WTC11 (cell line): ENCODE measurements around the gene PTPRU. TPM values are rescaled to one million over a fixed set of nuclear protein-coding genes. Genes with fewer than 3 reads are reported as not detected.

Source experiments
- ATAC-seq: fragments of 200-7000 bp; cut with Tn5 transposase; 2 replicates; pipeline ENCODE4 v1.10.0; 2021; ENCODE audit warnings: mild to moderate bottlenecking, moderate library complexity
- CTCF ChIA-PET: fragments of 300-600 bp; sonication (Branson Sonifier 250); formaldehyde crosslinking; loops from one replicate; lab custom pipeline; 2021; ENCODE audit warnings: antibody characterized with exemption; lab: Charles Lee
- POLR2A ChIA-PET: fragments of 350-600 bp; sonication (Branson Sonifier 250); formaldehyde crosslinking; loops from one replicate; lab custom pipeline; 2021; ENCODE audit warnings: antibody characterized with exemption; lab: Charles Lee
- DNase-seq: peaks from one replicate; pipeline ENCODE4 v3.0.0; 2021; ENCODE audit warnings: low spot score
- H3K27ac Mint-ChIP-seq: 2 replicates; pipeline ENCODE4 v1.8.0; 2021; ENCODE audit warnings: mixed read lengths
- H3K27me3 Mint-ChIP-seq: 2 replicates; pipeline ENCODE4 v1.8.0; 2021; ENCODE audit warnings: low read depth, mild to moderate bottlenecking, moderate library complexity, mixed read lengths
- H3K36me3 Mint-ChIP-seq: 2 replicates; pipeline ENCODE4 v1.8.0; 2021; ENCODE audit warnings: mixed read lengths
- H3K4me1 Mint-ChIP-seq: 2 replicates; pipeline ENCODE4 v1.8.0; 2022; ENCODE audit warnings: mixed read lengths
- H3K4me3 Mint-ChIP-seq: 2 replicates; pipeline ENCODE4 v1.8.0; 2021; ENCODE audit warnings: mild to moderate bottlenecking, moderate library complexity, mixed read lengths
- H3K9me3 Mint-ChIP-seq: 2 replicates; pipeline ENCODE4 v1.8.0; 2021; ENCODE audit warnings: mixed read lengths
- FOXJ3 ChIP-seq: sonication (generic); formaldehyde crosslinking; IDR thresholded peaks from 2 replicates; pipeline ENCODE4 v1.9.0; 2021; ENCODE audit warnings: missing genetic modification reagents, mild to moderate bottlenecking, borderline replicate concordance
- FOXK1 ChIP-seq: sonication (generic); formaldehyde crosslinking; IDR thresholded peaks from 2 replicates; pipeline ENCODE4 v1.8.0; 2022; ENCODE audit warnings: mild to moderate bottlenecking, moderate library complexity, missing genetic modification reagents
- GABPB1 ChIP-seq: sonication (generic); formaldehyde crosslinking; IDR thresholded peaks from 2 replicates; pipeline ENCODE4 v1.8.1; 2023; ENCODE audit warnings: mild to moderate bottlenecking, missing genetic modification reagents
- GRHL2 ChIP-seq: fragments of 250-450 bp; sonication (Bioruptor Pico); IDR thresholded peaks from 2 replicates; pipeline ENCODE4 v1.8.0; 2022; ENCODE audit warnings: mild to moderate bottlenecking, moderate library complexity; ENCODE audit not compliant: insufficient replicate concordance, severe bottlenecking
- GTF2I ChIP-seq: fragments of 250-450 bp; sonication (Bioruptor Pico); conservative IDR thresholded peaks from 2 replicates; pipeline ENCODE4 v1.4.0; 2021; ENCODE audit warnings: mild to moderate bottlenecking
- KAT7 ChIP-seq: sonication (generic); formaldehyde crosslinking; IDR thresholded peaks from 2 replicates; pipeline ENCODE4 v1.8.1; 2023; ENCODE audit warnings: missing genetic modification reagents, mild to moderate bottlenecking, borderline replicate concordance
- NR2C2 ChIP-seq: sonication (generic); formaldehyde crosslinking; IDR thresholded peaks from 2 replicates; pipeline ENCODE4 v1.8.0; 2022; ENCODE audit warnings: mild to moderate bottlenecking, missing genetic modification reagents
- PRDM15 ChIP-seq: sonication (generic); formaldehyde crosslinking; IDR thresholded peaks from 2 replicates; pipeline ENCODE4 v1.8.0; 2022; ENCODE audit warnings: missing genetic modification reagents
- RELA ChIP-seq: sonication (generic); formaldehyde crosslinking; IDR thresholded peaks from 2 replicates; pipeline ENCODE4 v1.8.1; 2022; ENCODE audit warnings: missing genetic modification reagents, mild to moderate bottlenecking, borderline replicate concordance
- SMAD4 ChIP-seq: sonication (generic); formaldehyde crosslinking; IDR thresholded peaks from 2 replicates; pipeline ENCODE4 v1.8.0; 2022; ENCODE audit warnings: mild to moderate bottlenecking, missing genetic modification reagents
- SOX15 ChIP-seq: fragments of 250-450 bp; sonication (Bioruptor Pico); IDR thresholded peaks from 2 replicates; pipeline ENCODE4 v1.9.0; 2021; ENCODE audit warnings: mild to moderate bottlenecking
- STAT6 ChIP-seq: sonication (generic); formaldehyde crosslinking; conservative IDR thresholded peaks from 2 replicates; pipeline ENCODE4 v1.8.1; 2023; ENCODE audit warnings: mild to moderate bottlenecking, low read depth, missing genetic modification reagents, moderate library complexity
- TEAD1 ChIP-seq: sonication (generic); formaldehyde crosslinking; IDR thresholded peaks from 2 replicates; pipeline ENCODE4 v1.8.0; 2022; ENCODE audit warnings: mild to moderate bottlenecking, missing genetic modification reagents
- ZNF121 ChIP-seq: sonication (generic); formaldehyde crosslinking; IDR thresholded peaks from 2 replicates; pipeline ENCODE4 v1.8.0; 2023; ENCODE audit warnings: missing genetic modification reagents
- ZNF138 ChIP-seq: sonication (generic); formaldehyde crosslinking; conservative IDR thresholded peaks from 2 replicates; pipeline ENCODE4 v1.8.1; 2022; ENCODE audit warnings: mild to moderate bottlenecking, moderate library complexity, missing genetic modification reagents
- ZNF263 ChIP-seq: sonication (generic); formaldehyde crosslinking; IDR thresholded peaks from 2 replicates; pipeline ENCODE4 v1.8.1; 2022; ENCODE audit warnings: low read depth, mild to moderate bottlenecking, moderate library complexity, missing genetic modification reagents
- ZNF416 ChIP-seq: fragments of 250-450 bp; sonication (Bioruptor Pico); IDR thresholded peaks from 2 replicates; pipeline ENCODE4 v1.9.0; 2021; ENCODE audit warnings: mild to moderate bottlenecking, inconsistent platforms
- ZNF671 ChIP-seq: fragments of 250-450 bp; sonication (Bioruptor Pico); IDR thresholded peaks from 2 replicates; pipeline ENCODE4 v1.8.0; 2021; ENCODE audit warnings: mild to moderate bottlenecking
- total RNA-seq: library from RNA; stranded (reverse); gene quantifications from 3 replicates; pipeline ENCODE4 v1.2.3, GENCODE V29; 2021
- TF ChIP-seq, protein P1 (sequence below): sonication (generic); formaldehyde crosslinking; IDR thresholded peaks from 2 replicates; pipeline ENCODE4 v1.8.1; 2022; ENCODE audit warnings: mild to moderate bottlenecking, missing genetic modification reagents, moderate library complexity, borderline replicate concordance
- TF ChIP-seq, protein P2 (sequence below): fragments of 250-450 bp; sonication (Bioruptor Pico); IDR thresholded peaks from 2 replicates; pipeline ENCODE4 v1.9.0; 2021; ENCODE audit warnings: mild to moderate bottlenecking
- TF ChIP-seq, protein P3 (sequence below): sonication (generic); formaldehyde crosslinking; IDR thresholded peaks from 2 replicates; pipeline ENCODE4 v1.8.0; 2022; ENCODE audit warnings: mild to moderate bottlenecking, missing genetic modification reagents
- TF ChIP-seq, protein P4 (sequence below): sonication (generic); formaldehyde crosslinking; IDR thresholded peaks from 2 replicates; pipeline ENCODE4 v1.8.1; 2022; ENCODE audit warnings: low read depth, missing genetic modification reagents, borderline replicate concordance

Gene PTPRU
- total RNA-seq, 1 experiment from 2014 or later = 75.4 TPM

DNA sequence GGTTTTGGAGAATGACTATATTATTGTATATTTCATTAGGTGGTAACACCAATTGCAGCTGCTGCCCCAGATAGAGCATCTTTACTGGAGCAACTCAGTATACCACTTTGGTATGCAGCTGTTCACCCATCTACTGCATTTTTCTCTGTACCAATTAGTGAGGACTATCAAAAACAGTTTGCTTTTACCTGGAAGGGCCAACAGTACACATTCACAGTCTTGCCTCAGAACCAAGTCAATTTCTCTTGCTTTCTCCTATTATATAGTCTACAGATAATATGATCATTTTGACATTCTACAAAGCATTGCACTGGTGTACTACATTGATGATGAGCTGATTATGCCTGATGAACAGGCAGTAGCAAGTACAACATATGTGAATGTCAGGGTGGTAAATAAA lies 99.3 kb downstream of the PTPRU start:
- H3K4me1 Mint-ChIP-seq = peaks cover 13% of the 10 kb centered on the region
- ChIA-PET POLR2A (interaction anchor here (0.5 kb wide), 1 partner anchor 70 kb away, joined by 9 read pairs; no protein-coding TSS in a partner anchor), CTCF (interaction anchor here (1.2 kb wide), 1 partner anchor 81 kb away, joined by 3 read pairs; no protein-coding TSS in a partner anchor)
- no peaks in the 10 kb centered on the region; the same call in 1 of the 2 replicates for H3K36me3 Mint-ChIP-seq
- H3K27me3 Mint-ChIP-seq = peaks cover 9% of the 10 kb centered on the region; the same call in 1 of the 2 replicates
- peaks cover 12% of the 10 kb centered on the region for H3K9me3 Mint-ChIP-seq
- TF ChIP-seq, protein P1, sequence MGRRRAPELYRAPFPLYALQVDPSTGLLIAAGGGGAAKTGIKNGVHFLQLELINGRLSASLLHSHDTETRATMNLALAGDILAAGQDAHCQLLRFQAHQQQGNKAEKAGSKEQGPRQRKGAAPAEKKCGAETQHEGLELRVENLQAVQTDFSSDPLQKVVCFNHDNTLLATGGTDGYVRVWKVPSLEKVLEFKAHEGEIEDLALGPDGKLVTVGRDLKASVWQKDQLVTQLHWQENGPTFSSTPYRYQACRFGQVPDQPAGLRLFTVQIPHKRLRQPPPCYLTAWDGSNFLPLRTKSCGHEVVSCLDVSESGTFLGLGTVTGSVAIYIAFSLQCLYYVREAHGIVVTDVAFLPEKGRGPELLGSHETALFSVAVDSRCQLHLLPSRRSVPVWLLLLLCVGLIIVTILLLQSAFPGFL (CRISPR knock-in tag) = no peak
- TF ChIP-seq GRHL2 = no peak
- TF ChIP-seq FOXJ3 (CRISPR knock-in tag) = no peak
- no peak for TF ChIP-seq FOXK1
- TF ChIP-seq ZNF121 (CRISPR knock-in tag) = no peak
- no peak for TF ChIP-seq NR2C2 (CRISPR knock-in tag)
- TF ChIP-seq GABPB1 (CRISPR knock-in tag) = no peak
- TF ChIP-seq ZNF138 = no peak
- TF ChIP-seq RELA (CRISPR knock-in tag) = no peak
- TF ChIP-seq, protein P2, sequence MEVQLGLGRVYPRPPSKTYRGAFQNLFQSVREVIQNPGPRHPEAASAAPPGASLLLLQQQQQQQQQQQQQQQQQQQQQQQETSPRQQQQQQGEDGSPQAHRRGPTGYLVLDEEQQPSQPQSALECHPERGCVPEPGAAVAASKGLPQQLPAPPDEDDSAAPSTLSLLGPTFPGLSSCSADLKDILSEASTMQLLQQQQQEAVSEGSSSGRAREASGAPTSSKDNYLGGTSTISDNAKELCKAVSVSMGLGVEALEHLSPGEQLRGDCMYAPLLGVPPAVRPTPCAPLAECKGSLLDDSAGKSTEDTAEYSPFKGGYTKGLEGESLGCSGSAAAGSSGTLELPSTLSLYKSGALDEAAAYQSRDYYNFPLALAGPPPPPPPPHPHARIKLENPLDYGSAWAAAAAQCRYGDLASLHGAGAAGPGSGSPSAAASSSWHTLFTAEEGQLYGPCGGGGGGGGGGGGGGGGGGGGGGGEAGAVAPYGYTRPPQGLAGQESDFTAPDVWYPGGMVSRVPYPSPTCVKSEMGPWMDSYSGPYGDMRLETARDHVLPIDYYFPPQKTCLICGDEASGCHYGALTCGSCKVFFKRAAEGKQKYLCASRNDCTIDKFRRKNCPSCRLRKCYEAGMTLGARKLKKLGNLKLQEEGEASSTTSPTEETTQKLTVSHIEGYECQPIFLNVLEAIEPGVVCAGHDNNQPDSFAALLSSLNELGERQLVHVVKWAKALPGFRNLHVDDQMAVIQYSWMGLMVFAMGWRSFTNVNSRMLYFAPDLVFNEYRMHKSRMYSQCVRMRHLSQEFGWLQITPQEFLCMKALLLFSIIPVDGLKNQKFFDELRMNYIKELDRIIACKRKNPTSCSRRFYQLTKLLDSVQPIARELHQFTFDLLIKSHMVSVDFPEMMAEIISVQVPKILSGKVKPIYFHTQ (CRISPR knock-in tag) = no peak
- TF ChIP-seq, all 79 proteins: peak for 0
- no peak for DNase-seq
- no peak overlapping the region for H3K4me3 Mint-ChIP-seq
- no peak overlapping the region for H3K27ac Mint-ChIP-seq
- no peak for ATAC-seq

DNA sequence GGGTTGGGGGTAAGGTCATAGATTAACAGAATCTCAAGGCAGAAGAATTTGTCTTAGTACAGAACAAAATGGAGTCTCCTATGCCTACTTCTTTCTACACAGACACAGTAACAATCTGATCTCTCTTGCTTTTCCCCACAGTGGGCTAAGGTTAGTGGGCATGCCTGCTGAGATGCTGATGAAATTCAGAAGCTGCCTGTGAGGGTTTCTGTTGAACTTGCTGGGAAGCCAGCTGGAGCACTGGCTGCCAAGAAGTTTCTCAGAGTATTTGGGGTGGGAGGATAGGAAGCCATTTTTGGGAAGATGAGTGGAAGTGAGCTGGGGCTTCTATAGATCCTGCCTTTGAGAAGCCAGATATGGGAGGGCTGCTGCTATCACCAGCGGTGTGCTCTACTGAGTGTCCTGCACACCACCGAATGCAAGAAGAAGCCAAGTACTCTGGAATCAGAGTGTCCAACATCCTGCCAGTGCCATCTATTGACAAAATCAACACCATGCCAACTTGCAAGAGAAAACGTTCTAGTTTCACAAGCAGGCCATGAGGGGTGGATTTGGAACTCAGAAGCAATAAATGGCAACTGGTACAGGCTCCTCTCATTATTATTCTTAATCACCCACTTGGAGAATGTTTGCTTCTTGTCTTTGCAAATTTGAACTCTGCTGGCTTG lies 102.7 kb downstream of the PTPRU start:
- Mint-ChIP-seq H3K27ac (no peak overlapping the region), H3K4me3 (no peak overlapping the region), H3K36me3 (no peaks in the 10 kb centered on the region), H3K27me3 (peaks cover 9% of the 10 kb centered on the region; the same call in 1 of the 2 replicates), H3K4me1 (peaks cover 20% of the 10 kb centered on the region), H3K9me3 (peaks cover 8% of the 10 kb centered on the region)
- CTCF ChIA-PET = interaction anchor here (2.5 kb wide), 1 partner anchor 14 kb away, joined by 13 read pairs; no protein-coding TSS in a partner anchor
- POLR2A ChIA-PET = interaction anchor here (0.7 kb wide), 1 partner anchor 52 kb away, joined by 3 read pairs; no protein-coding TSS in a partner anchor
- no peak for TF ChIP-seq KAT7 (CRISPR knock-in tag)
- no peak for TF ChIP-seq GTF2I
- TF ChIP-seq SOX15 (CRISPR knock-in tag) = no peak
- TF ChIP-seq STAT6 (CRISPR knock-in tag) = no peak
- TF ChIP-seq ZNF263 (CRISPR knock-in tag) = no peak
- TF ChIP-seq PRDM15 (CRISPR knock-in tag) = no peak
- TF ChIP-seq ZNF671 = no peak
- TF ChIP-seq TEAD1 (CRISPR knock-in tag) = no peak
- TF ChIP-seq, protein P3, sequence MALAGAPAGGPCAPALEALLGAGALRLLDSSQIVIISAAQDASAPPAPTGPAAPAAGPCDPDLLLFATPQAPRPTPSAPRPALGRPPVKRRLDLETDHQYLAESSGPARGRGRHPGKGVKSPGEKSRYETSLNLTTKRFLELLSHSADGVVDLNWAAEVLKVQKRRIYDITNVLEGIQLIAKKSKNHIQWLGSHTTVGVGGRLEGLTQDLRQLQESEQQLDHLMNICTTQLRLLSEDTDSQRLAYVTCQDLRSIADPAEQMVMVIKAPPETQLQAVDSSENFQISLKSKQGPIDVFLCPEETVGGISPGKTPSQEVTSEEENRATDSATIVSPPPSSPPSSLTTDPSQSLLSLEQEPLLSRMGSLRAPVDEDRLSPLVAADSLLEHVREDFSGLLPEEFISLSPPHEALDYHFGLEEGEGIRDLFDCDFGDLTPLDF (CRISPR knock-in tag) = no peak
- no peak for TF ChIP-seq ZNF416 (CRISPR knock-in tag)
- TF ChIP-seq SMAD4 (CRISPR knock-in tag) = no peak
- TF ChIP-seq, protein P4, sequence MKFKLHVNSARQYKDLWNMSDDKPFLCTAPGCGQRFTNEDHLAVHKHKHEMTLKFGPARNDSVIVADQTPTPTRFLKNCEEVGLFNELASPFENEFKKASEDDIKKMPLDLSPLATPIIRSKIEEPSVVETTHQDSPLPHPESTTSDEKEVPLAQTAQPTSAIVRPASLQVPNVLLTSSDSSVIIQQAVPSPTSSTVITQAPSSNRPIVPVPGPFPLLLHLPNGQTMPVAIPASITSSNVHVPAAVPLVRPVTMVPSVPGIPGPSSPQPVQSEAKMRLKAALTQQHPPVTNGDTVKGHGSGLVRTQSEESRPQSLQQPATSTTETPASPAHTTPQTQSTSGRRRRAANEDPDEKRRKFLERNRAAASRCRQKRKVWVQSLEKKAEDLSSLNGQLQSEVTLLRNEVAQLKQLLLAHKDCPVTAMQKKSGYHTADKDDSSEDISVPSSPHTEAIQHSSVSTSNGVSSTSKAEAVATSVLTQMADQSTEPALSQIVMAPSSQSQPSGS (CRISPR knock-in tag) = no peak
- DNase-seq = no peak
- ATAC-seq = no peak
